Measurements from ENCODE around the gene BABAM2.

The BABAM2 gene

GRCh38 chr2:27891673-27892105 is 1.2 kb downstream of the BABAM2 start:
- H3K4me1 ChIP-seq (ENCODE audit: control insufficient read depth, insufficient read depth, low read length) = no peaks in the 10 kb centered on the region
- no peaks in the 10 kb centered on the region for H3K9me3 ChIP-seq (ENCODE audit: control insufficient read depth, insufficient read depth, low read depth, low read length)
- no peak overlapping the region for H3K9ac ChIP-seq (ENCODE audit: low read length)
- H3K36me3 ChIP-seq (ENCODE audit: control insufficient read depth, insufficient read depth, low read length) = peaks cover 7% of the 10 kb centered on the region
- no peaks in the 10 kb centered on the region for H3K27me3 ChIP-seq (ENCODE audit: control insufficient read depth, insufficient read depth, low read length)
- no peak overlapping the region for H3K27ac ChIP-seq (ENCODE audit: low read depth, low read length)
- peak overlapping the region; percentile 85 for H3K4me3 ChIP-seq (ENCODE audit: low read depth, low read length)

GRCh38 chr2:27893006-27893405 is 2.5 kb downstream of the BABAM2 start:
- no peak overlapping the region for H3K9ac ChIP-seq (ENCODE audit: low read length)
- no peaks in the 10 kb centered on the region for H3K9me3 ChIP-seq (ENCODE audit: control insufficient read depth, insufficient read depth, low read depth, low read length)
- no peak overlapping the region for H3K4me3 ChIP-seq (ENCODE audit: low read depth, low read length)
- no peaks in the 10 kb centered on the region for H3K27me3 ChIP-seq (ENCODE audit: control insufficient read depth, insufficient read depth, low read length)
- no peaks in the 10 kb centered on the region for H3K4me1 ChIP-seq (ENCODE audit: control insufficient read depth, insufficient read depth, low read length)
- H3K27ac ChIP-seq (ENCODE audit: low read depth, low read length) = no peak overlapping the region
- peaks cover 11% of the 10 kb centered on the region for H3K36me3 ChIP-seq (ENCODE audit: control insufficient read depth, insufficient read depth, low read length)

GRCh38 chr2:27897717-27898116 is 7.2 kb downstream of the BABAM2 start:
- no peaks in the 10 kb centered on the region for H3K27me3 ChIP-seq (ENCODE audit: control insufficient read depth, insufficient read depth, low read length)
- H3K36me3 ChIP-seq (ENCODE audit: control insufficient read depth, insufficient read depth, low read length) = peaks cover 11% of the 10 kb centered on the region
- H3K9ac ChIP-seq (ENCODE audit: low read length) = no peak overlapping the region
- no peak overlapping the region for H3K27ac ChIP-seq (ENCODE audit: low read depth, low read length)
- no peaks in the 10 kb centered on the region for H3K9me3 ChIP-seq (ENCODE audit: control insufficient read depth, insufficient read depth, low read depth, low read length)
- no peak overlapping the region for H3K4me3 ChIP-seq (ENCODE audit: low read depth, low read length)
- H3K4me1 ChIP-seq (ENCODE audit: control insufficient read depth, insufficient read depth, low read length) = no peaks in the 10 kb centered on the region

- Histone ChIP-seq H3K4me1 (ENCODE audit: control insufficient read depth, insufficient read depth, low read length) (no peaks in the 10 kb centered on the region), H3K27ac (ENCODE audit: low read depth, low read length) (no peak overlapping the region), H3K9ac (ENCODE audit: low read length) (no peak overlapping the region), H3K9me3 (ENCODE audit: control insufficient read depth, insufficient read depth, low read depth, low read length) (no peaks in the 10 kb centered on the region), H3K27me3 (ENCODE audit: control insufficient read depth, insufficient read depth, low read length) (no peaks in the 10 kb centered on the region), H3K4me3 (ENCODE audit: low read depth, low read length) (no peak overlapping the region), H3K36me3 (ENCODE audit: control insufficient read depth, insufficient read depth, low read length) (peaks cover 8% of the 10 kb centered on the region)
Measured at GRCh38 chr2:27901234-27901633, 10.7 kb downstream of the BABAM2 start.

GRCh38 chr2:27902098-27902497 is 11.6 kb downstream of the BABAM2 start:
- Histone ChIP-seq H3K36me3 (ENCODE audit: control insufficient read depth, insufficient read depth, low read length) (no peaks in the 10 kb centered on the region; the same call in 1 of the 2 replicates), H3K4me3 (ENCODE audit: low read depth, low read length) (no peak overlapping the region), H3K27me3 (ENCODE audit: control insufficient read depth, insufficient read depth, low read length) (no peaks in the 10 kb centered on the region), H3K27ac (ENCODE audit: low read depth, low read length) (no peak overlapping the region), H3K9ac (ENCODE audit: low read length) (no peak overlapping the region), H3K9me3 (ENCODE audit: control insufficient read depth, insufficient read depth, low read depth, low read length) (no peaks in the 10 kb centered on the region), H3K4me1 (ENCODE audit: control insufficient read depth, insufficient read depth, low read length) (no peaks in the 10 kb centered on the region; the same call in 1 of the 2 replicates)

- H3K36me3 ChIP-seq (ENCODE audit: control insufficient read depth, insufficient read depth, low read length) = no peaks in the 10 kb centered on the region; the same call in 1 of the 2 replicates
- H3K4me1 ChIP-seq (ENCODE audit: control insufficient read depth, insufficient read depth, low read length) = no peaks in the 10 kb centered on the region; the same call in 1 of the 2 replicates
- no peaks in the 10 kb centered on the region for H3K27me3 ChIP-seq (ENCODE audit: control insufficient read depth, insufficient read depth, low read length)
- H3K4me3 ChIP-seq (ENCODE audit: low read depth, low read length) = no peak overlapping the region
- H3K27ac ChIP-seq (ENCODE audit: low read depth, low read length) = no peak overlapping the region
- no peaks in the 10 kb centered on the region for H3K9me3 ChIP-seq (ENCODE audit: control insufficient read depth, insufficient read depth, low read depth, low read length)
- no peak overlapping the region for H3K9ac ChIP-seq (ENCODE audit: low read length)
Measured at GRCh38 chr2:27903018-27903417, 12.5 kb downstream of the BABAM2 start.

GRCh38 chr2:27903649-27904404 is 13.3 kb downstream of the BABAM2 start:
- H3K36me3 ChIP-seq (ENCODE audit: control insufficient read depth, insufficient read depth, low read length) = no peaks in the 10 kb centered on the region; the same call in 1 of the 2 replicates
- H3K4me3 ChIP-seq (ENCODE audit: low read depth, low read length) = no peak overlapping the region
- H3K27ac ChIP-seq (ENCODE audit: low read depth, low read length) = no peak overlapping the region
- H3K27me3 ChIP-seq (ENCODE audit: control insufficient read depth, insufficient read depth, low read length) = no peaks in the 10 kb centered on the region
- H3K9ac ChIP-seq (ENCODE audit: low read length) = no peak overlapping the region
- H3K9me3 ChIP-seq (ENCODE audit: control insufficient read depth, insufficient read depth, low read depth, low read length) = no peaks in the 10 kb centered on the region
- H3K4me1 ChIP-seq (ENCODE audit: control insufficient read depth, insufficient read depth, low read length) = no peaks in the 10 kb centered on the region; the same call in 1 of the 2 replicates

- Histone ChIP-seq H3K4me3 (ENCODE audit: low read depth, low read length) (no peak overlapping the region), H3K27me3 (ENCODE audit: control insufficient read depth, insufficient read depth, low read length) (no peaks in the 10 kb centered on the region), H3K9ac (ENCODE audit: low read length) (no peak overlapping the region), H3K9me3 (ENCODE audit: control insufficient read depth, insufficient read depth, low read depth, low read length) (no peaks in the 10 kb centered on the region), H3K36me3 (ENCODE audit: control insufficient read depth, insufficient read depth, low read length) (no peaks in the 10 kb centered on the region), H3K4me1 (ENCODE audit: control insufficient read depth, insufficient read depth, low read length) (no peaks in the 10 kb centered on the region; the same call in 1 of the 2 replicates), H3K27ac (ENCODE audit: low read depth, low read length) (no peak overlapping the region)
Measured at GRCh38 chr2:27904405-27904665, 13.8 kb downstream of the BABAM2 start.

GRCh38 chr2:27906074-27906473 is 15.5 kb downstream of the BABAM2 start:
- Histone ChIP-seq H3K9me3 (ENCODE audit: control insufficient read depth, insufficient read depth, low read depth, low read length) (no peaks in the 10 kb centered on the region), H3K27ac (ENCODE audit: low read depth, low read length) (no peak overlapping the region), H3K4me1 (ENCODE audit: control insufficient read depth, insufficient read depth, low read length) (no peaks in the 10 kb centered on the region; the same call in 1 of the 2 replicates), H3K4me3 (ENCODE audit: low read depth, low read length) (no peak overlapping the region), H3K27me3 (ENCODE audit: control insufficient read depth, insufficient read depth, low read length) (no peaks in the 10 kb centered on the region), H3K36me3 (ENCODE audit: control insufficient read depth, insufficient read depth, low read length) (no peaks in the 10 kb centered on the region), H3K9ac (ENCODE audit: low read length) (no peak overlapping the region)

GRCh38 chr2:27907547-27907946 is 17.0 kb downstream of the BABAM2 start:
- Histone ChIP-seq H3K27me3 (ENCODE audit: control insufficient read depth, insufficient read depth, low read length) (no peaks in the 10 kb centered on the region), H3K4me1 (ENCODE audit: control insufficient read depth, insufficient read depth, low read length) (no peaks in the 10 kb centered on the region; the same call in 1 of the 2 replicates), H3K27ac (ENCODE audit: low read depth, low read length) (no peak overlapping the region), H3K9ac (ENCODE audit: low read length) (no peak overlapping the region), H3K4me3 (ENCODE audit: low read depth, low read length) (no peak overlapping the region), H3K9me3 (ENCODE audit: control insufficient read depth, insufficient read depth, low read depth, low read length) (no peaks in the 10 kb centered on the region), H3K36me3 (ENCODE audit: control insufficient read depth, insufficient read depth, low read length) (no peaks in the 10 kb centered on the region)

GRCh38 chr2:27909901-27910300 is 19.4 kb downstream of the BABAM2 start:
- H3K9me3 ChIP-seq (ENCODE audit: control insufficient read depth, insufficient read depth, low read depth, low read length) = no peaks in the 10 kb centered on the region
- no peaks in the 10 kb centered on the region for H3K36me3 ChIP-seq (ENCODE audit: control insufficient read depth, insufficient read depth, low read length)
- no peak overlapping the region for H3K27ac ChIP-seq (ENCODE audit: low read depth, low read length)
- no peaks in the 10 kb centered on the region; the same call in 1 of the 2 replicates for H3K4me1 ChIP-seq (ENCODE audit: control insufficient read depth, insufficient read depth, low read length)
- no peak overlapping the region for H3K4me3 ChIP-seq (ENCODE audit: low read depth, low read length)
- no peaks in the 10 kb centered on the region for H3K27me3 ChIP-seq (ENCODE audit: control insufficient read depth, insufficient read depth, low read length)
- H3K9ac ChIP-seq (ENCODE audit: low read length) = no peak overlapping the region

Measured in HUES6 (cell line).